ENCODE measurements around the gene PRKN.

- no peak for TF ChIP-seq CTCF (conservative IDR thresholded peaks at IDR 0.05; ENCODE audit: low read depth in 2 of 2)
- TF ChIP-seq, protein P1, sequence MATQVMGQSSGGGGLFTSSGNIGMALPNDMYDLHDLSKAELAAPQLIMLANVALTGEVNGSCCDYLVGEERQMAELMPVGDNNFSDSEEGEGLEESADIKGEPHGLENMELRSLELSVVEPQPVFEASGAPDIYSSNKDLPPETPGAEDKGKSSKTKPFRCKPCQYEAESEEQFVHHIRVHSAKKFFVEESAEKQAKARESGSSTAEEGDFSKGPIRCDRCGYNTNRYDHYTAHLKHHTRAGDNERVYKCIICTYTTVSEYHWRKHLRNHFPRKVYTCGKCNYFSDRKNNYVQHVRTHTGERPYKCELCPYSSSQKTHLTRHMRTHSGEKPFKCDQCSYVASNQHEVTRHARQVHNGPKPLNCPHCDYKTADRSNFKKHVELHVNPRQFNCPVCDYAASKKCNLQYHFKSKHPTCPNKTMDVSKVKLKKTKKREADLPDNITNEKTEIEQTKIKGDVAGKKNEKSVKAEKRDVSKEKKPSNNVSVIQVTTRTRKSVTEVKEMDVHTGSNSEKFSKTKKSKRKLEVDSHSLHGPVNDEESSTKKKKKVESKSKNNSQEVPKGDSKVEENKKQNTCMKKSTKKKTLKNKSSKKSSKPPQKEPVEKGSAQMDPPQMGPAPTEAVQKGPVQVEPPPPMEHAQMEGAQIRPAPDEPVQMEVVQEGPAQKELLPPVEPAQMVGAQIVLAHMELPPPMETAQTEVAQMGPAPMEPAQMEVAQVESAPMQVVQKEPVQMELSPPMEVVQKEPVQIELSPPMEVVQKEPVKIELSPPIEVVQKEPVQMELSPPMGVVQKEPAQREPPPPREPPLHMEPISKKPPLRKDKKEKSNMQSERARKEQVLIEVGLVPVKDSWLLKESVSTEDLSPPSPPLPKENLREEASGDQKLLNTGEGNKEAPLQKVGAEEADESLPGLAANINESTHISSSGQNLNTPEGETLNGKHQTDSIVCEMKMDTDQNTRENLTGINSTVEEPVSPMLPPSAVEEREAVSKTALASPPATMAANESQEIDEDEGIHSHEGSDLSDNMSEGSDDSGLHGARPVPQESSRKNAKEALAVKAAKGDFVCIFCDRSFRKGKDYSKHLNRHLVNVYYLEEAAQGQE (IDR thresholded peaks at IDR 0.05; ENCODE audit: unreplicated experiment), result no peak
- TF ChIP-seq, protein P2, sequence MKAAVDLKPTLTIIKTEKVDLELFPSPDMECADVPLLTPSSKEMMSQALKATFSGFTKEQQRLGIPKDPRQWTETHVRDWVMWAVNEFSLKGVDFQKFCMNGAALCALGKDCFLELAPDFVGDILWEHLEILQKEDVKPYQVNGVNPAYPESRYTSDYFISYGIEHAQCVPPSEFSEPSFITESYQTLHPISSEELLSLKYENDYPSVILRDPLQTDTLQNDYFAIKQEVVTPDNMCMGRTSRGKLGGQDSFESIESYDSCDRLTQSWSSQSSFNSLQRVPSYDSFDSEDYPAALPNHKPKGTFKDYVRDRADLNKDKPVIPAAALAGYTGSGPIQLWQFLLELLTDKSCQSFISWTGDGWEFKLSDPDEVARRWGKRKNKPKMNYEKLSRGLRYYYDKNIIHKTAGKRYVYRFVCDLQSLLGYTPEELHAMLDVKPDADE (IDR thresholded peaks at IDR 0.05), result no peak
- TF ChIP-seq POLR2AphosphoS5 (IDR thresholded peaks at IDR 0.05; ENCODE audit: low read depth), result no peak
- TF ChIP-seq EZH2 (IDR thresholded peaks at IDR 0.05; ENCODE audit: low read depth, unreplicated experiment), result no peak
- TF ChIP-seq EZH2phosphoT487 (IDR thresholded peaks at IDR 0.05; ENCODE audit: unreplicated experiment), result no peak
- TF ChIP-seq, protein P3, sequence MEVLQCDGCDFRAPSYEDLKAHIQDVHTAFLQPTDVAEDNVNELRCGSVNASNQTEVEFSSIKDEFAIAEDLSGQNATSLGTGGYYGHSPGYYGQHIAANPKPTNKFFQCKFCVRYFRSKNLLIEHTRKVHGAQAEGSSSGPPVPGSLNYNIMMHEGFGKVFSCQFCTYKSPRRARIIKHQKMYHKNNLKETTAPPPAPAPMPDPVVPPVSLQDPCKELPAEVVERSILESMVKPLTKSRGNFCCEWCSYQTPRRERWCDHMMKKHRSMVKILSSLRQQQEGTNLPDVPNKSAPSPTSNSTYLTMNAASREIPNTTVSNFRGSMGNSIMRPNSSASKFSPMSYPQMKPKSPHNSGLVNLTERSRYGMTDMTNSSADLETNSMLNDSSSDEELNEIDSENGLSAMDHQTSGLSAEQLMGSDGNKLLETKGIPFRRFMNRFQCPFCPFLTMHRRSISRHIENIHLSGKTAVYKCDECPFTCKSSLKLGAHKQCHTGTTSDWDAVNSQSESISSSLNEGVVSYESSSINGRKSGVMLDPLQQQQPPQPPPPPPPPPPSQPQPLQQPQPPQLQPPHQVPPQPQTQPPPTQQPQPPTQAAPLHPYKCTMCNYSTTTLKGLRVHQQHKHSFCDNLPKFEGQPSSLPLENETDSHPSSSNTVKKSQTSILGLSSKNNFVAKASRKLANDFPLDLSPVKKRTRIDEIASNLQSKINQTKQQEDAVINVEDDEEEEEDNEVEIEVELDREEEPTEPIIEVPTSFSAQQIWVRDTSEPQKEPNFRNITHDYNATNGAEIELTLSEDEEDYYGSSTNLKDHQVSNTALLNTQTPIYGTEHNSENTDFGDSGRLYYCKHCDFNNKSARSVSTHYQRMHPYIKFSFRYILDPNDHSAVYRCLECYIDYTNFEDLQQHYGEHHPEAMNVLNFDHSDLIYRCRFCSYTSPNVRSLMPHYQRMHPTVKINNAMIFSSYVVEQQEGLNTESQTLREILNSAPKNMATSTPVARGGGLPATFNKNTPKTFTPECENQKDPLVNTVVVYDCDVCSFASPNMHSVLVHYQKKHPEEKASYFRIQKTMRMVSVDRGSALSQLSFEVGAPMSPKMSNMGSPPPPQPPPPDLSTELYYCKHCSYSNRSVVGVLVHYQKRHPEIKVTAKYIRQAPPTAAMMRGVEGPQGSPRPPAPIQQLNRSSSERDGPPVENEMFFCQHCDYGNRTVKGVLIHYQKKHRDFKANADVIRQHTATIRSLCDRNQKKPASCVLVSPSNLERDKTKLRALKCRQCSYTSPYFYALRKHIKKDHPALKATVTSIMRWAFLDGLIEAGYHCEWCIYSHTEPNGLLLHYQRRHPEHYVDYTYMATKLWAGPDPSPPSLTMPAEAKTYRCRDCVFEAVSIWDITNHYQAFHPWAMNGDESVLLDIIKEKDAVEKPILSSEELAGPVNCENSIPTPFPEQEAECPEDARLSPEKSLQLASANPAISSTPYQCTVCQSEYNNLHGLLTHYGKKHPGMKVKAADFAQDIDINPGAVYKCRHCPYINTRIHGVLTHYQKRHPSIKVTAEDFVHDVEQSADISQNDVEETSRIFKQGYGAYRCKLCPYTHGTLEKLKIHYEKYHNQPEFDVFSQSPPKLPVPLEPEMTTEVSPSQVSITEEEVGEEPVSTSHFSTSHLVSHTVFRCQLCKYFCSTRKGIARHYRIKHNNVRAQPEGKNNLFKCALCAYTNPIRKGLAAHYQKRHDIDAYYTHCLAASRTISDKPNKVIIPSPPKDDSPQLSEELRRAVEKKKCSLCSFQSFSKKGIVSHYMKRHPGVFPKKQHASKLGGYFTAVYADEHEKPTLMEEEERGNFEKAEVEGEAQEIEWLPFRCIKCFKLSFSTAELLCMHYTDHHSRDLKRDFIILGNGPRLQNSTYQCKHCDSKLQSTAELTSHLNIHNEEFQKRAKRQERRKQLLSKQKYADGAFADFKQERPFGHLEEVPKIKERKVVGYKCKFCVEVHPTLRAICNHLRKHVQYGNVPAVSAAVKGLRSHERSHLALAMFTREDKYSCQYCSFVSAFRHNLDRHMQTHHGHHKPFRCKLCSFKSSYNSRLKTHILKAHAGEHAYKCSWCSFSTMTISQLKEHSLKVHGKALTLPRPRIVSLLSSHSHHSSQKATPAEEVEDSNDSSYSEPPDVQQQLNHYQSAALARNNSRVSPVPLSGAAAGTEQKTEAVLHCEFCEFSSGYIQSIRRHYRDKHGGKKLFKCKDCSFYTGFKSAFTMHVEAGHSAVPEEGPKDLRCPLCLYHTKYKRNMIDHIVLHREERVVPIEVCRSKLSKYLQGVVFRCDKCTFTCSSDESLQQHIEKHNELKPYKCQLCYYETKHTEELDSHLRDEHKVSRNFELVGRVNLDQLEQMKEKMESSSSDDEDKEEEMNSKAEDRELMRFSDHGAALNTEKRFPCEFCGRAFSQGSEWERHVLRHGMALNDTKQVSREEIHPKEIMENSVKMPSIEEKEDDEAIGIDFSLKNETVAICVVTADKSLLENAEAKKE (CRISPR knock-in tag; IDR thresholded peaks at IDR 0.05), result no peak
- no peak for TF ChIP-seq NANOG (IDR thresholded peaks at IDR 0.05; ENCODE audit: borderline replicate concordance)
These were observed 339.2 kb downstream of the PRKN start for GRCh38 chr6:162388383-162388777.

Measured in GM23338 (cell line).